Muscle of arm (tissue), 12 donors: ENCODE measurements around the gene PTPN4. TPM values are rescaled to one million over a fixed set of nuclear protein-coding genes. Genes with fewer than 3 reads are reported as not detected.
A peak's percentile ranks its signal among the peaks of the same experiment; 100 is the strongest.

Experiments used
- DNase-seq: peaks from one replicate; pipeline ENCODE4 v3.0.0-alpha.2; 2013
- polyA plus RNA-seq, 12 donors: library from polyadenylated mRNA; unstranded; fragments of 120-200 nt; gene quantifications; one replicate each; pipeline ENCODE4 v1.2.1, GENCODE V29; 2013; ENCODE audit not compliant: insufficient read length in 12 of 12

PTPN4 gene
- polyA plus RNA-seq, 12 donors = 7.3 to 24.4 (median 19.6) TPM; not detected in 1

GRCh38 chr2:119732601-119733164 is 27.0 kb upstream of the PTPN4 start:
- no peak for DNase-seq

DNA sequence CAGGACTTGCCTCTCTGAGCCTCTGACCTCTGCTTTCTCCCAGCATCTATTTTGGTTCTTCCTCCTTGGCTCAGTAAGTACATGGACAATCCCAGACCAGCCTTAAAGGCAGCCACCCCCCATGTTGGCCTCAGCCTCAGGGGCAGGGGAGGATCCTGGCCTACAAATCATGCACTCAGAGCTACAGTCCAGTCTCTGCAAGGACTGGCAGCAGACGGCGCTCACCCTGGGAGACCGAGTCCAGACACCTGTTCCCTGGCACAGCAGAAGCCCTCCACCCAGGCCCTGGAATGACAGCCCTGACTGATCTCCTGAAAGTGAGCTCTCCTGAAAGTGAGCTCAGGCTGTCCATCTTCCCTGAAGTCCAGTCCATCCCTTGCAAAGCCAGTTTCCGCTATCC is 25.7 kb upstream of the PTPN4 start:
- no peak for DNase-seq

DNA sequence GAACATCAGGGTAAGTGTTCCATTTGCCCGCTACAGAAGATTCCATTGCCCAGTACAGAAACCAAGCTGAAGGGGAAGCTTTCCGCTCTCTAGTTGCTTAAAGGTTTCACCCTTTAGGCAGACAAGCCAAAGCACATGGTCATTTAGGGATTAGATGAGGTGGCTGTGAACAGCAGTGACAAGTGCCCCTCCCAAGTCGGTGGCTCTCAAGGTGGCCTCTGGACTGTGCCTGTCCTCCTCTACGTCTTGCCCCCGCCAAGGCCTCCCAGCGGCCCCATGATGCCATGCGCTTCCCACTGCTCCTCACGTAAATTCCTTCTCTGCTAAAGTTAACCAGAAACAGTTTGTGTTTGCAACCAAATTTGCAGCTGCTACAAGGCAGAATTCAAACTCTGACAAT is 24.2 kb upstream of the PTPN4 start:
- no peak for DNase-seq

- no peak for DNase-seq
These were observed 23.7 kb upstream of the PTPN4 start for GRCh38 chr2:119736021-119736420.

DNA sequence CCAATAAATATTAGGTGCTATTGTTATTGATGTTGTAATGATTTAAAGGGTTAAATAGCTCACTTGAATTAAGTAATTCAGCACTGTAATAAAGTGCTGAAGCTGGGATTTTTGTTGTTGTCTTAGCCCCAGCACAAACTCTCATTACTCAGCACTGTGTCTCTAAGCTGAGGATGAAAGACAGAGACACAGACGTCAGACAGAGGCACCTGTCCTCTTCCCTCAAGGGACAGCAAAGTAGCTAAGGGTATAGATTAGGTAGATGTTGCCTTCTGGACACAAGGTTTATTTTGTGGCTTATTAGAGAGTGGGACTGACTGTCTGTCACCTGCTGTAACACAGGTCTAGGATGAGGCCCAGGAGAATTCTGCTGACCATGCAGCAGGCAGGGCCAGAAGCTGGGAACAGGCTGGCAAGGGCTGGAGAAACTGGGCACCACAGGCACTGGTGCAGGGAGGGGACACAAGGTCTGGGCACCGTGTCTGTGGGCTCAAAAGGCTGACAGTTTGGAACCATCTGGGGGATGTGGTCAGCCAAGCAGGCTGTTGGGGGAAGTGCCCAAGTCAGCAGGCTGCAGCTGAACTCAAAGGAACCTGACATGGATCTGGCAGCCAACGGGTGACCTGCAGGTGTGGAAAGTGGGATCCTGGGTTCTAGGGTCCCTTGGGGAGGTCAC is 20.0 kb upstream of the PTPN4 start:
- DNase-seq = no peak

DNA sequence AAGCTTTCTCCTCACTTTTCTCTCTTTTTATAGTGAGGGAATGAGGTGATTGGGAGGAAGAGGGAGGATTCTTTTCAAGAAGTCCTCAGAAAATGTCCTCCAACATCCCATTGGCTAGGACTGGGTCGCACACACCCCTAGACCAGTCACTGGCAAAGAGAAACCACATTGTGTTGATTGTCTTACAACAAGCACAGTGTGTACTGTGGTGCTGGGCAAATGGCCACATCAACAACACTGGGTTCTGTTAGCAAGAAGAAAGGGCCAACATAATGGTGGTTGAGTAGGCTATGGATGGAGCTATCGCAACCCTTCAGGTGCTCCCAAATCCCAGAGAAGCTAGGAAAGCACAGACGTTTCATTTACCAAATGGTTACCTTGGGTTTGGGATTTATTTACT is 18.7 kb upstream of the PTPN4 start:
- DNase-seq = no peak

- no peak for DNase-seq
These were observed 17.9 kb upstream of the PTPN4 start for GRCh38 chr2:119741868-119742267.

DNA sequence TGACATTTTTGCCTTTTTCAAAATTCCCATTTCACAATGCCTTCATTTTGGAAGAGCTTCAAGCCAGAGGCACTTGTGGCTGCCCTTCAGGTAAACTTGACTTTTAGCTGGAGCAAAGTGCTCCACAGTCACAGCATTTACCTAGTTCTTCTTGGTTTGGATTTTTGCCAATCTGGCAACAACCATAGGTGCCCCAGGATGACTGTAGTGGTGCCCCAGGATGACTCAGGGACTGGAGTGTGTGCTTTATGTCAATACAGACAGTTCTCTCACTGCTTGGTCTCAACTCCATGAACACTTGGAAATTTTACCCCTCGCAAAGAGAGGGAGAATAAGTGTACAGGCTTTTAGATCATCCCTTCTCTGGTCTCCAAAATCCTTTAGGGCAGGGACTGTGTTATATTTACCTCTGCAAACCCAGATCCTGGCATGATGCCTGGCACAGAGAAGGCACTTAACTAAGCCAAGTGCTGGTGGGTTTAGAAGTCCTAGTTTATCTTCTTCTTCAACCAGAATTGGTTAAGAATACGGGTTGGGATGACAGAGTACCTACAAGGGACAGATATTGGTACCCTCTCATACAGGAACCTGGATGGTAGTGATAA is 15.3 kb upstream of the PTPN4 start:
- DNase-seq = no peak

DNA sequence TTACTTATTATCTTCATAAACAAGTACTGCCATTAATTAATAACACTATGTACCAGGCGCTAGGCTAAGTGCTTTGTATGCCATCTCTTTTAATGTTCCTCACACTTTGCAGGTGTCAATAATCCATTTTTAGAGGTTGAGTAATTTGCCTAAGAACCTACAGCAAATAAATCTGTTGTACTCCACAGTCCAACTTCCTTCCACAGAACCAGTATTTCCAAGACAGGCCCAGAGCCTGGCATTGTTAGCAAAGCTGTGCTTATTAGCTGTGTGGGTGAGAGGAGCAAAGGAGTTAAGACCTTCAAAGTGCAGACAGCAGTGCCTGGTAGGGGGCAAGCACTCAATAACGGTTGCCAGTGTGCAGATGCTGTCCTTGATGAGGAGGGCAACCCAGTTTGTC is 14.2 kb upstream of the PTPN4 start:
- DNase-seq = no peak

DNA sequence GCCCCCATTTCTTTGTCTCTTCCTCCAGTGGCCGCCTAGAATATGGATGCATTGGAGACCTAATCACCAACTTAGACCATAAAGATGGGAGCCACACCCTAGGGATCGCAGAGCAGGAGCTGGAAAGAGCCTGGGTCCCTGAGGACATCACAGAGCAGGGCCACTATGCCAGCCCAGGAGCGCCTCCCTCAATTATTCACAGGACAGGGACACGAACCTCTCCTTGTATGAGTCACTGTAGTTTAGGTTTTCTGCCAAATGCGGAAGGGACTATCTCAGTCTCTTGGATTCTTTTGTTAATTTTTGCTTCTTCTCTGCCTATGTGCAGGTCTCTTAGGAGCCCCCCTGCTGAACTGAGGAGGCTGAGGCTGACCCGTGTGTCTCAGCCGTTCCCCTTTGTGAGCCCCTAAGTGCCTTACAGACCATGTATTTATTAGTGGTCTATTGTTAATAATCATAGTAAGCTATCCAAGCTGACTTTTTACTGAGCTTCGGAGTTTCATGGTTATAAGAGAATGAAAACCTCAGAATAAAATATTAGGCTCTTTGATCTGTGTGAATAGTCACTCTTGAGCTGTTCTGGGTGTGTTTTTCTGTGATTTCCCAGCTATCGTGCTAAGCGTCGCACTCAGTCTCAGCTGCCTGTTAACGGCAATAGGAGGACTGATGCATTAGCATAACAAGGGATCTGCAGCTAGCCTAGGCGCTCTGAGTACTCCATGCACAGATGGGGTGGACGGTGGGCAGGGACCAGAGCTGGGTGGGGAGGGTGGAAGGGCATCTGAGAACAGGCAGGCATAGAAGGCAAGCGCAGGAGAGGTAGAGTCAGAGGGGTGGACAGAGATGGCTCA is 12.7 kb upstream of the PTPN4 start:
- DNase-seq = no peak

GRCh38 chr2:119748135-119748534 is 11.6 kb upstream of the PTPN4 start:
- no peak for DNase-seq

- DNase-seq = no peak
These were observed 10.2 kb upstream of the PTPN4 start for GRCh38 chr2:119749477-119750012.

DNA sequence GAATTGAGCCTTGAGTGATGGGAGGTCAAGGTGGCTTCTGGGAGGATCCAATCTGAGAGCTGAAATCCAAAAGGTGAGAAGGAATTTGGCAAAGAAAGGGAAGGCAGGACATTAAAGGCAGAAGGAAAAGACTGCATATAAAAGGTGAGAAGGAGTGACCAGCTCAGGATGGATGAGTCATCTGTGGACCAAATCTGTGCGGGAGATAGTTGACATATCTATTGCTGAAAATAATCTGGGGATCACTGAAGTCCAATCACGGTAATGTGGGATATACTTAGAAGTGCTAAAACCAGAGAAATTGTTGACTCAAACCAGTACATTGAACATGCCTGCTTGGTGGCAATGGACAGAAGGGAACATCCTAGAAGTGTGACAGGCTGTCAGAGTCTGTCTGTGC is 8.0 kb upstream of the PTPN4 start:
- no peak for DNase-seq

GRCh38 chr2:119753041-119753929 is 6.4 kb upstream of the PTPN4 start:
- DNase-seq = peak; percentile 47

DNA sequence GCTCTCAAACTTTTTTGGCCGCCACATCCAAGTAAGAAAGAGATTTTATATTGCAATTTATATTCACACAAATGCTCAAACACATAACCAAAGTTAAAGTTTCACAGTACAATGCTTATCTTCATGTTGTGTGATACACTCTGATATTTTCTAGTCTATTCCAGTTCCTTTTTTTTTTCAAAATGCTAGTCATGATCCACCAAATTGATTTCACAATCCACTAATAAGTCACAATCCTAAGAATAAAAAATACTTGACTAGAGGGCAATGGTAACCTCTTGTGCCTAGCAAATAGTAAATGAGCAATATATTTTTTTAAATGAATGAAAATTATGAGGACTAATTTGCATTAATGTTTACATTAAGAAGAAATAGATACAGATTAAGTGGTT is 5.8 kb upstream of the PTPN4 start:
- no peak for DNase-seq

- DNase-seq = no peak
These were observed 3.8 kb upstream of the PTPN4 start for GRCh38 chr2:119755906-119756305.

DNA sequence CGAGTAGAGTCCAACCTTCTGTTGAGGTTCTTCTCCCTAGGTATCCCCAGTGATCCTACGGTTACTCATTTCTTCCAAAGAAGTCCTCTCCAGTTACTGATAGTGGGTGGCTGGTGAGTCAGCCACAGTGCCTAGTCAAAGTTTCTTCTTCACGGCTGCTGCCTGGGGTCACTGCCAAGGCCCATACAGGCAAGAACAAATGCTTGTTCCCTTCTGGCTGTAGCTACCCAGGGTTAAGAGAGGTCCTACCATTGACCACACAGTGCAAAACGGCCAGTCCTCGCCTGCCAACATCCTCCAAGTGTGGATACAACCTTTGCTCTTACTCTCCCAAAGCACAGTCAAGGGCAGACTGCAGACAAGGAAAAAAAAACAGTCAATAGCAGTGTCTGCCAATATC is 2.9 kb upstream of the PTPN4 start:
- no peak for DNase-seq

DNA sequence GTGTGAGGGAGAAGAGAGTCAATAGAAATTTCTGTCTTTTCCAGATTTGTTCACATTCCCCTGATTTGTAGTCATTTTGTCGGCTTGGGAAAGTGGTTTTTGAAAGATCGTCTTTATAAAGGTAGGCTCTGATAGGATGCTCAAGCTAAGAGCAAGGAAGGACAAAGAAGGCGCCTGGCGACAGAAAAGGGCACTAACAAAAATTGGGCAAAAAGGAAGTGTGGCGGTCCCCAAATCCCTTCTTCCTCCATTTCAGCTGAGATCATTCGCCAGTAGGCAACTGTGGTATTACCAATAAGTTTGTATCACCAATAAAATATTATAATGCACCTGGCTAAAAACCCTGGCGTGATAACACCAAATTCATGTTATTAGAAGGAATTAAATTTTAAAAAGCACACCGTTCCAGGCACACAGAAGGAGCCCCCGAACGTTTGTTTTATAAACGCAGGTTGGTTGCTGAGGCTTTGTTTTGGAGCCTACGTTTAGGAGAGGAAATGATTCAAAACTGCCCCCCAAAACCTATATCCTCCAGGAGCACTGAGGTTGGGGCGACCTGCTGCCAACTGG is 756 bp upstream of the PTPN4 start:
- no peak for DNase-seq

DNA sequence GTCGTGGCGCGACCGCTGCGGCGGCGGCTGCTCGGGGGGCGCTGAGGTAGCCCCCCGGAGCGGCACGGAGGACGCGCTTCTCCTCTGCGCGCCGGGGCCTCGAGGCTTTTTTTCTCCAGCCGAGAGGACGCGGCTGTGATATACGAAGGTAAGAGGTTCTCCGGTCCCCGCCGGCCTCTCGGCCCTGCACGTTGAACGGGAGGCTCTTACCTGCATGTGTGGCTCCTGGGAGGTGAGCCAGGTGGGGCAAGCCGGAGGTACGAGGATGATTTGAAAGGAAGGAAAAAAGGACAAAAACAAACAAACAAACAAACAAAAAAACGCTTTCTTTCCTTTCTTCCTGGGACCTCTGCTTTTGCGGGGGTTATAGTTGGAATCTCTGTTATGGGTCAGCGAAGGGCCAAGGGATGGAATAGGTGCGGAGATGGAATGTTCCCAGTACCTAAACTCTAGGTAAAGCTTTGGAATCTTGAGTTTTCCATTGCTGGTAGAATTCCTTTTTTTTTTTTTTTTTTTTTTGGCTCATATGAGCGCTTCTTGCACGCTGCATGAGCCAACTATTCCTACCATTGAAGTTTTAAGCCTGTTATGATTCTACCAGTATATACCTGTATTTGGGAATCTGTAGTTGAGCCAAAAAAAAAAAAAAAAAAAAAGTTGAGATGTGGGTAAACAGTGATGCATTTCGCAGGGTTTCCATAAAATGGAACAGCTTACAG is 674 bp downstream of the PTPN4 start:
- DNase-seq = peak; percentile 35

GRCh38 chr2:119760956-119761275 is 1.2 kb downstream of the PTPN4 start:
- DNase-seq = no peak

DNA sequence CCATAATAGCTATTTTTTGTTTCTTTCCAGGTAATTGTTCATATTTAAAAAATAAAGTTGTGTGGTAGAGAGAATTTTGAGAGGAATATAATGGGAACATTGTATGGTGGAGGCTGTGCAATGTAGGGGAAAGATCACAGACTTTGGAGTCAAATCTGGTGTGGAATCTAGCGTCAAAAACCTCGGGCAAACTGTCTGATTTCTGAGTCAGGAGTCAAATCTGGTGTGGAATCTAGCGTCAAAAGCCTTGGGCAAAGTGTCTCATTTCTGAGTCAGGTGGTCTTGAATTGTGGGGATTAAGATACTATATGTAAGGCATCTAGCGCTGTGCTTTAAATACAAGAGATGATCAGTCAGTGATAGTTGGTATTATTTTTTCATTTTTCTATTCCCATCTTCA is 5.1 kb downstream of the PTPN4 start:
- no peak for DNase-seq
